LNCaP clone FGC (cell line): ENCODE measurements around the gene SPINT4.
"Not testable (repeated sequence)": the region's sequence is repeated elsewhere in the genome, so short reads cannot be mapped to it uniquely, and the experiment has no call there.

ENCODE experiments used
- DNase-seq: peaks from one replicate; pipeline ENCODE4 v3.0.0-alpha.2; 2011; ENCODE audit warnings: low read depth
- H3K4me3 ChIP-seq: 2 replicates; pipeline ENCODE4 v1.5.1; 2011; ENCODE audit warnings: mild to moderate bottlenecking, low read depth, low read length, control low read depth
- TF ChIP-seq, protein P1 (sequence below): IDR thresholded peaks from 2 replicates; pipeline ENCODE4 v1.5.1; 2012; ENCODE audit warnings: mild to moderate bottlenecking; ENCODE audit not compliant: control insufficient read depth, insufficient read depth; ENCODE audit errors: extremely low read depth

SPINT4 gene

DNA sequence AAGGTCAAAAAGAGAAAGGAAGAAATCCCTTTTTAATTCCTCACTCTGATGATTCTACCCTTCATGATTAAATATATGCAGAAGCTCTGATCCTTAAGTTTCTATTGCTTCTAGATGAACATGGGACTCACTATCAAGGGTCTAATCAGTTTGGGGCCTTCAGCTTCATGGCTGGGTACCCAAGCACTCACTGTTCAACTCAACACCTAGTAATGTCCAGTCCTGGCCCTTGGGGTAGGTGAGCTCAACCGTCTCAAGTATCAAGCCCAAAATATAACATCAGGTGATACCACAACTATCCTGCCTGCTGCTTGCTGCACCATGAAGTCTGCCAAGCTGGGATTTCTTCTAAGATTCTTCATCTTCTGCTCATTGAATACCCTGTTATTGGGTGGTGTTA lies at the start of gene SPINT4:
SPINT4 (plus strand) TSS at position 301 of the 400 bp plus-strand sequence; CDS start at position 322, 21 bp downstream.
- no peak within 1 kb of the TSS for H3K4me3 ChIP-seq
- TF ChIP-seq, protein P1, sequence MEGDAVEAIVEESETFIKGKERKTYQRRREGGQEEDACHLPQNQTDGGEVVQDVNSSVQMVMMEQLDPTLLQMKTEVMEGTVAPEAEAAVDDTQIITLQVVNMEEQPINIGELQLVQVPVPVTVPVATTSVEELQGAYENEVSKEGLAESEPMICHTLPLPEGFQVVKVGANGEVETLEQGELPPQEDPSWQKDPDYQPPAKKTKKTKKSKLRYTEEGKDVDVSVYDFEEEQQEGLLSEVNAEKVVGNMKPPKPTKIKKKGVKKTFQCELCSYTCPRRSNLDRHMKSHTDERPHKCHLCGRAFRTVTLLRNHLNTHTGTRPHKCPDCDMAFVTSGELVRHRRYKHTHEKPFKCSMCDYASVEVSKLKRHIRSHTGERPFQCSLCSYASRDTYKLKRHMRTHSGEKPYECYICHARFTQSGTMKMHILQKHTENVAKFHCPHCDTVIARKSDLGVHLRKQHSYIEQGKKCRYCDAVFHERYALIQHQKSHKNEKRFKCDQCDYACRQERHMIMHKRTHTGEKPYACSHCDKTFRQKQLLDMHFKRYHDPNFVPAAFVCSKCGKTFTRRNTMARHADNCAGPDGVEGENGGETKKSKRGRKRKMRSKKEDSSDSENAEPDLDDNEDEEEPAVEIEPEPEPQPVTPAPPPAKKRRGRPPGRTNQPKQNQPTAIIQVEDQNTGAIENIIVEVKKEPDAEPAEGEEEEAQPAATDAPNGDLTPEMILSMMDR = no peak
- no peak for DNase-seq

DNA sequence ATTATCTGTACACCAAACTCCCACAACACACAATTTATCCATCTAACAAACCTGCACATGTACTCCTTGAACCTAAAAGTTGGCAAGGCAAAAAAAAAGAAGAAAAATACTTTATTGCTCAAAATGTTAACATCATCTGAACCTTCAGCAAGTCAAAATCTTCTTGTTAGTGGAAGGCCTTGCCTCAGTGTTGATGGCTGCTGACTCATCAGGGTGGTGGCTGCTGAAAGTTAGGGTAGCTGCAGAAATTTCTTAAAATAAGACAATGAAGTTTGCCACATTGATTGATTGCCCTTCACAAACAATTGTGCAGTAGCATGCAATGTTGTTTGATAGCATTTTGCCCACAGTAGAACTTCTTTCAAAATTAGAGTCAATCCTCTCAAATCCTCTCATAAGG lies 49.4 kb upstream of the SPINT4 start:
- no peak overlapping the region for H3K4me3 ChIP-seq
- DNase-seq = no peak
- TF ChIP-seq, protein P1 = no peak

DNA sequence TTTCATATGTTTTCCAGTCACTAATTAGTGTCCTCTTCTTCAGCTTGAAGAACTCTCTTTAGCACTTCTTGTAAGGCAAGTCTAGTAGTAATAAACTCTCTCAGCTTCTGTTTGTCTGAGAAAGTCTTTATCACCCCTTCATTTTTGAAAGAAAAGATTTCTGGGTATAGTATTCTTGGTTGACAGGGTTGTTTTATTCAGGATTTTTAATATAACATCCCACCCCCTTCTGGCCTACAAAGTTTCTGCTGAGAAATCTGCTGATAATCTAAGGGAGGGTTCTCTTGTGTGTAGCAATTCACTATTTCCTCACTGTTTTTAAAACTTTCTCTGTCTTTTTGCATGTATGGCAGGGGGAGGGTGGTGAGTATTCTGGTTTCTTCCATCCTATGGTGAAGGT lies 42.5 kb upstream of the SPINT4 start:
- TF ChIP-seq, protein P1 = no peak
- no peak for DNase-seq
- no peak overlapping the region for H3K4me3 ChIP-seq

DNA sequence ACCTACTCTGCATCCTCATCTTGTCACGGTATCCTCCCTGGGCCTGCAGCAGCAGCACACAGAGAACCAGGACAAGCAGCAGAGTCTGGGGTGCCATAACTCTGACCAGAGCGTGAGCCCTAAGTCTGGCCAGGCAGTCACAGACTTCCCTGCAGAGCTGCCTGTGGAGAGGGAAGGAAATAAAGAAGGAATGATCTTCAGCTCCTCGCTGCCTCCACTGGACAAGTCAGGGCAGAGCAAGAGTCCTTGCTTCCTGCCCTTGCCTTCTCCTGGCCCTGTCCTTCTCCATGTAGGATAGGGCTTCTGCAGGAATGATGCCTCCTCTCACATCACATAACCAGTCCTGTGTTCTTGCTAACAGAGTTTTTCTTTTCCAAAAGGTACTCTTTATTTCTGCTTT lies 36.3 kb upstream of the SPINT4 start:
- no peak overlapping the region for H3K4me3 ChIP-seq
- DNase-seq = no peak
- TF ChIP-seq, protein P1 = peak; percentile 23; the same call in 1 of the 2 replicates

DNA sequence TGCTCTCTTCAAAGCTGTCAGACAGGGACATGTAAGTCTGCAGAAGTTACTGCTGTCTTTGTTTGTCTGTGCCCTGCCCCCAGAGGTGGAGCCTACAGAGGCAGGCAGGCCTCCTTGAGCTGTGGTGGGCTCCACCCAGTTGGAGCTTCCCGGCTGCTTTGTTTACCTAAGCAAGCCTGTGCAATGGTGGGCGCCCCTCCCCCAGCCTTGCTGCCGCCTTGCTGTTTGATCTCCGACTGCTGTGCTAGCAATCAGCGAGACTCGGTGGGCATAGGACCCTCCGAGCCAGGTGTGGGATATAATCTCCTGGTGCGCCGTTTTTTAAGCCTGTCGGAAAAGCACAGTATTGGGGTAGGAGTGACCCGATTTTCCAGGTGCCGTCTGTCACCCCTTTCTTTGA lies 28.8 kb upstream of the SPINT4 start:
- not testable (repeated sequence) for H3K4me3 ChIP-seq, DNase-seq

DNA sequence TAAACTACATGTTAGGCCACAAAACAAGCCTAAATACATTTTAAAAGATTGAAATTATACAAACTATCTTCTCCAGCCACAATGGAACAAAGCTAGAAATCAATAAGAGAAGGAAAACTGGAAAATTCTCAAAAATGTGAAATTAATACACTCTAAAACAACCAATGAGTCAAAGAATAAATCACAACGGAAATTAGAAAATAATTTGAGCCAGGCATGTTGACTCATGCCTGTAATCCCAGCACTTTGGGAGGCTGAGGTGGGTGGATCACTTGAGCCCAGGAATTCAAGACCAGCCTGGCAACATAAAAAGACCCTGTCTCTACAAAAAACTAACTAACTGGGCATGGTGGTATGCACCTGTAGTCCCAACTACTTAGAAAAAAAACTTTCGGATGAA lies 26.7 kb upstream of the SPINT4 start:
- DNase-seq = no peak
- H3K4me3 ChIP-seq = no peak overlapping the region
- TF ChIP-seq, protein P1 = no peak

DNA sequence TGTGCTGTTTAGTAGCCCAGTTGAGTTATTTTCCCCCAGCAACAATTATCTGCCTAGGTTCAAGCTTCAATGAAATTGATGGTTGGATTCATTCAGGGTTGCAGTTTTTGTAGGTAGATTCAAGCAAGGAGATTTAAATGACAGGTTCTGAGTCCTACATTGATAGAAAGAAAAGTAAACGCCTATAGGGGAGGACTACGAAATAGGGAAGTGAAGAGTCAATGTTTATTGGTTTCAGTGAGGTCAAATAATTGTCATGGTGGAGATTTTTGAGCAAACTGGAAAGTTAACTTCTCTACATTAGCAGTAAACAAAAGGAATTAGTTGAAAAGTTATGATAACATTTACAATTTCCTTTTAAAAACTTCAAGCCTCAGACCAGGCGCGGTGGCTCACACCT lies 21.0 kb upstream of the SPINT4 start:
- TF ChIP-seq, protein P1 = no peak
- DNase-seq = no peak
- no peak overlapping the region for H3K4me3 ChIP-seq
